NCI-H146 (cell line): Measurements from ENCODE around the gene FAF2.
"Not testable (repeated sequence)": the region's sequence is repeated elsewhere in the genome, so short reads cannot be mapped to it uniquely, and the experiment has no call there.

Experiments
- DNase-seq: peaks from one replicate; lab custom pipeline; 2025; lab: John Stamatoyannopoulos, UW

The FAF2 gene

DNA sequence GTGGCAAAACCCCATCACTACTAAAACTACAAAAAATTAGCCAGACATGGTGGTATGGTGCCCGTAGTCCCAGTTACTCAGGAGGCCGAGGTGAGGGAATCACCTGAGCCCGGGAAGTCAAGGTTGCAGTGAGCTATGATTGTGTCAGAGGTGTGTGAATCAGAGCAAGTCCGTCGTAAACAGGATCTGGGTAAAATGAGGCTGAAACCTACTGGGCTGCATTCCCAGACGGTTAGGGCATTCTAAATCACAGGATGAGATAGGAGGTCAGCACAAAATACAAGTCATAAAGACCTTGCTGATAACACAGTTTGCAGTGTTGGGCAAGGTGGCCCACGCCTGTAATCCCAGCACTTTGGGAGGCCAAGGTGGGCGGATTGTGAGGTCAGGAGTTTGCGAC is 29.9 kb upstream of the FAF2 start:
- DNase-seq = no peak

DNA sequence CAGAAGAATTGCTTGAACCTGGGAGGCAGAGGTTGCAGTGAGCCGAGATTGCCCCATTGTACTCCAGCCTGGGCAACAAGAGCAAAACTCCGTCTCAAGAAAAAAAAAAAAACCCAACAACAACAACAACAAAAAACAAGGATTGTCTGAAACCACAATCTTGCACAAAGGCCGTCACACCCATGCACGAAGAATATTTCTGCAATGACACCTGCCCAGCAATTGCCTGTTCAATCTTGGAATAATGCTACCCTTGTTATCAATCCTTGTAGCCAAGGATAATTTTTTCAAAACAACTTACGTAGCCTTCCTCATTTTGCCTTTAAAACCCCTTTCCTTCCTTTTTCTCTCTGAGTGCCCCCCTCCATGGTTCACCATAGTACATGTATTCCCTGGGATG is 28.1 kb upstream of the FAF2 start:
- DNase-seq = no peak

DNA sequence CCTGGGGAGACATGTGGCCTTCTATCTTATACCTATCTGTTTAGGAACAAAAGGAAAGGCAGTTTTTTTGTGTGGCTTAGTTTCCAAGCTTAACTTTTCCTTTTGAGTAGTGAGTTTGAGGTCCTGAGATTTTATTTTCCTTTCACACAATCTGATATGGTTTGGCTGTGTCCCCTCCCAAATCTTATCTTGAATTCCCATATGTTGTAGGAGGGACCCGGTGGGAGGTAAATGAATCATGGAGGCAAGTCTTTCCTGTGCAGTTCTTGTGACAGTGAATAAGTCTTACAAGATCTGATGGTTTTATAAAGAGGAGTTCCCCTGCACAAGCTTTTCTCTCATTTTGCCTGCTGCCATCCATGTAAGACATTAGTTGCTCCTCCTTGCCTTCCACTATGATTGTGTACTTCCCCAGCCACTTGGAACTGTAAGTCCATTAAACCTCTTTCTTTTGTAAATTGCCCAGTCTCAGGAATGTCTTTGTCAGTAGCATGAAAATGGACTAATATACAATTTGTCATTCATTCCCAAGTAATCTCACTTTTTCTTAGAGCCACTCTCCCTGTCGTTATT is 27.1 kb upstream of the FAF2 start:
- no peak for DNase-seq

DNA sequence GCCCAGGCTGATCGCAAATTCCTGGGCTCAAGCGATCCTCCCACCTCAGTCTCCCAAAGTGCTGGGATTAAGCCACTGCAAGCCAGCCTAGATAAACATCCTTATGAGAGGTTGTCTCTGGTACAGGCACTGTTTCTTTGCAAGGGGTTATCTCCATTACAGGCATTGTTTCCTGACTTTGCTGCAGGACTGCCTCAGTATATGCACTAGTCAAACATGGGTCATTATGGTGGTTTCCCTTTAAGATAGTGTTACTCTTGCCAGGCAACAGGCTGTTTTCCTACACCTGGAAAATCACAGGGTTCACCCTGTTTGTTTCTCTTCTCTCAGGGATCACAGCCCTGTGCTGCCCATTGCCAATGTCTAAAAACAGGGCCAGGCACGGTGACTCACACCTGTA is 24.0 kb upstream of the FAF2 start:
- no peak for DNase-seq

DNA sequence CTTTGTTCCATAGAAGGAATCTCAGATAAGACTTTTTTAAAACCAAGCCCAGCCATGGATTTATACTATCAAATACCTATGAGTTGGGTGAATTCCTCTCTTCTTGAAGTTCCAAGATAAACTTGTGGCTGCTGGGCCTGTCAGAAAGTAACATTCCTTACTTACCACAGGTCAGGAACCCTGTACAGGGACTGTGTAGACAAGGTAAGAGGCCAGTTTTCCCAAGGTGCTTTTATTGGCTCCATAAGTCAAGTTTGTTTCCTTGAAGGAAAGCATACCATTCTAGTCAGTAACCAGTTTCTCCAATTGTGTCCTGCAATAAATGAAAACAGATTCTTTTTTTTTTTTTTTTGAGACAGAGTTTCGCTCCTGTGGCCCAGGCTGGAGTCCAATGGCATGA is 23.0 kb upstream of the FAF2 start:
- no peak for DNase-seq

DNA sequence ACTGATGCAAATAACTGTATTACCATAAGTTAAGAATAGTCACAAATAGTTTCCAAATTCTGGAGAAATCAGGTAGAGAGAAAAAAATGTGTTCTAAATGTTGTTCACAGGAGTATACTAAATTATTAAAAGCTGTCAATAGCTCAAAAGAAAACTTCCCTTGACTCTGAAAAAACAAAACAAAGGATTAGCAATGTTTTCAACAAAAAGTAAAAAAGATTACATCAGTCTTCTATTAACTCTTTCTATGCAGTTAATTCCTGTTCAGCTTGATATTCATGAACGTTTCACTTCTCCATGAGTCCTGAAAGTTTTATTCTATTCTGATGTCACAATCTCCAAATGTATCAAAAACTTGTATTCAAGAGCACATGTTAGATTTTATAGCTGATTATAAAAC is 22.4 kb upstream of the FAF2 start:
- DNase-seq = no peak

DNA sequence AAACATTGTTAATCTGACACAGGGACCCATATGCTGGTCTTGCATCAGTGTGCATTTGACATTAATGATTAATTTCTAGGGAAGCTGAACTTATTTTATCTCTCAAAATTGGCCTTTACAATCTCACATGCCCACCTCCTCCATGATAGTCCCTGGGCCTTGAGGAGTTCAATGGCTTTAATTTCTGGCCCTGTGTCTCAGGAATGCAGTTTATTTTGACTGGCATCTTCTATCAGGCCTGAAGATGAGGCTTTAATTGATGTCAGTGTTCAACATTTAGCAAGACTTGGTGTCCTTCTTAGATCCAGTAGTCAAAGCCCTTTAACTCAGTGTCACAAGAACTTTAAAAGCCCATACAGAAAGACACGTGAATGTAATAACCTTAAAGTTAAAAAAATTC is 21.3 kb upstream of the FAF2 start:
- no peak for DNase-seq

DNA sequence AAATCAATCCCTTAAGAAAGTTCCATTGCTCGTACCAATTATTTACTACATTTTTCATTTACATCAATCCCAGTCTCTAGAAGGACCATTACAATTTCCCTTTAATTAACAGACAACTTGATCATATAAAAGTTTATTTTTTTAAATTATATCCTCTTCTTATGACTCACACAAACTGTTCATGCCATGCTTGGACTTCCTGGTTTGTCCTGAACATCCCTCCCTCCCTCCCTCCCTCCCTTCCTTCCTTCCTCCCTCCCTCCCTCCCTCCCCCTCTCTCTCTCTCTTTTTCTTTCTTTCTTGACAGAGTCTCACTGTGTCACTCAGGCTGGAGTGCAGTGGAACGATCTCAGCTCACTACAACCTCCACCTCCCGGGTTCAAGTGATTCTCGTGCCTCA is 20.2 kb upstream of the FAF2 start:
- no peak for DNase-seq

DNA sequence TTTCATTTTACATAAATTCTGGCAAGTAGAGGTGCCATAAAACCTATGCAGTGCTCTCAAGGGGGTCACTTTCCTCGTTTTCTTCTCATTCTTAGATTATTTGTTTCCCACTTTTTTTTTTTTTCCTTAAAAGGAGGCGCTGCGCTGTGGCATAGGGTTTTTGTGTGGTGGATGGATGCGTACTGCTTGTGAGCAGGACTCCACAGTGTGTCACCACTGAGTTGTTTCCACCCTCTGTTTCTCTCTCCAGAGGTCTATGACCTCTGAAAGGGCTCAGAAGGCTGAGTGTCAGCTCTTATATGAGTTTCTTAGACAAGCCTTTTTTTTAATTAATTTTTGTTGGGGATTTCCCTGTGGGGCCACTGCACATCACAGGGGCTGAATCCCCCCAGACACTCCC is 18.2 kb upstream of the FAF2 start:
- DNase-seq = no peak

DNA sequence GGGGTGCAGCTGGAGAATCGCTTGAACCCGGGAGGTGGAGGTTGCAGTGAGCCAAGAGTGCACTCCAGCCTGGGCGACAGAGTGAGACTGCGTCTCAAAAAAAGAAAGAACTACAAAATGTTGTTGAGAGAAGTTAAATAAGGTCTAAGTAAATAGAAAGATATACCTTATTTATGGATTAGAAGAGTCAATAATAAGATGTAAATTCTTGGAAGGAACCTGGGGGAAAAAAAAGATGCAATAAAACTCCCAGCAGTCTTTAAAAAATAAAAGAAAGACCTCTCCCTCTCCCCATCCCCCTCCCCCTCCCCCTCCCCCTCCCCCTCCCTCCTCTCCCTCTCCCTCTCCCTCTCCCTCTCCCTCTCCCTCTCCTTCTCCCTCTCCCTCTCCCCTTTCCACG is 15.5 kb upstream of the FAF2 start:
- no peak for DNase-seq

DNA sequence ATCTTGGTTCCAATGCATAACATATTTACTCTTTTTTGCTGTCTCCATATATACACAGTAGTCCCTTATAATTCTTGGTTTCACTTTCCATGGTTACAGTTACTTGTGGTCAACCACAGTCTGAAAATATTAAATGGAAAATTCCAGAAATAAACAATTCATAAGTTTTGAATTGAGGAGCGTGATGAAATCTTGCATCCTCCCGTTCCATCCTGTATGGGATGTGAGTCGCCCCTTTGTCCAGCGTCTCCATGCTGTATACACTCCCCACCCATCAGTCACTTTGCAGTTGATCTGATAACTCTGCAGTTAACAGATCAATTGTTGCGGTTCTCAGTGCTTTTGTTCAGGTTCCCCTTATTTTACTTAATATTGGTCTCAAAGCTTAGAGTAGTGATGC is 11.5 kb upstream of the FAF2 start:
- DNase-seq = no peak

DNA sequence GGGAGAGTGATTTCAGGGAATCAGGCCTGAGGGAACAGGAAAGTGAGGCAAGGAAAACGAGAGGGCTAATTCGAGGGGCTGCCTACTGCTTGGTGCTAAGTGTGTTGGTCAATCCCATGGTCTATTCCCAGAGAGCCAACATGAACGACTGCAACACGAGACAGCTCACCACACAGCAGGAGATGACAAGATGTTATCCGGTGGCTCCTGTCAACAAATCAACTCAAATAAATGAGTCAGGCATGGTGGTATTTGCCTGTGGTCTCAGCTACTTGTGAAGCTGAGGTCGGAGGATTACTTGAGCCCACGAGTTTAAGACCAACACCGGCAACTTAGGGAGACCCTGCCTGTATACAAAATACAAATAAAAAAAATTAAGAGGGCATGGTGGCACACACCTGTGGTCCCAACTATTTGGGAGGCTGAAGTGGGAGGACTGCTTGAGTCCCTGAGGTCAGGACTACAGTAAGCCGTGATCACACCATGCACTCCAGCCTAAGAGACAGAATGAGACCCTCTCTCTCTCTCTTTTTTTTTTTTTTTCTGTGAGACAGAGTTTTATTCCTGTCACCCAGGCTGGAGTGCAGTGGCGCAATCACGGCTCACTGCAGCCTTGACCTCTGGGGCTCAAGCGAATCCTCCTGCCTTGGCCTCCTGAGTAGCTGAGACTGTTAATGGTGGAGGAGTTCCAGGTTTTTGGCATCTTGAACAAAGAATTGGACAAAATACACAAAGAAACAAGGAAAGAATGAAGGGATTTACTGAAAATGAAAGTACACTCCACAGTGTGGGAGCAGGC is 9.0 kb upstream of the FAF2 start:
- DNase-seq = no peak

DNA sequence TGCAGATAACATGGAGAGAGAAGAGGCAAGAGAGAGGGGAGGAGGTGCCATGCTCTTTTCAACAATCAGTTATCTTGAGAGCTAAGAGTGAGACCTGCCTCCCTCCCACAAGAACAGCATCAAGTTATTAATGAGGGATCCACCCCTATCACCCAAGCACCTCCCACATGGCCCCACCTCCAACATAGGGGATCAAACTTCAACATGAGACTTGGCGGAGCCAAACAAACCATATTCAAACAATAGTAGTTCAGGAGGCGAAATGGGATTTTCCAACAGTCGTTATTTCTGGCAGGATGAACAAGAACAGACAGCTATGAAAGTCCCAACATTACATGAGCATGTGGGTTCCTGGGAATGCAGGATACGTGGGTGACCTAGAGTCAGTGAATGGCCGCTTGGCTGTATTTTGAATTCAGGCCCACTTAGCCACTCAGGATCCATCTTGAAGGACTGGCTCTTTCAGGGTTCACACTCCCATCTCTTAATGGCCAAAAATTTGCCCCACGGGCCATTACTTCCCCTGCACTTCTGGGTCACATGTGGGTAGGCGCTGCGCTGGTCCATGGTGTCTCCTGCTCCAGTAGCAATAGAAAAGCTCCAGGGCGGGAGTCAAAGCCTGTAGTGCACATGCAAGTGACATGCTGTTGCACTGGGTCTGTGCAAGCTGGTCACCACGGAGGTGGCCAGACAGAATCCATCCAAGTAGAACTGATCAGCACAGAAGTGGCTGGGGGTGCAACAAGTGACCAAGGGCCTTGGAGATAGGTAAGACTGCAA is 7.1 kb upstream of the FAF2 start:
- no peak for DNase-seq

DNA sequence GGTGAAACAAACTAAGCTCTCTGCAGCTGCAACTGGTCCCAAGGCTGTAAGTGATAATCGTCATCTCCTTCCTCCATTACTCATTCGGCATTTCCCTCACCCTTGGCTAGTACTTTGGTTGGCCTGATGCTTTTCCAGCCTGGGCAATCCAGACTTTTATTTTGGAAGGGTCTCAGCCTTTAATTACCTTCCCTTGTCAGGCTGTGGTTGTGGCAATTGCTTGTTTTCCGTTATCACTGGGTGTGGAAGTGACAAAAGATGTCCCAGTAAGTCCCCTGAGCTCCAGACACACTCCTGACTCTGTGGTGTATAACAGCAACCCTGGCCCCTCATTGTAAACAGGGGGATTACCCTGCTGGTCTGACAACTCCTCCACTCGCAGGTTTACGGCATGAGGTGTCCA is 6.3 kb upstream of the FAF2 start:
- no peak for DNase-seq

DNA sequence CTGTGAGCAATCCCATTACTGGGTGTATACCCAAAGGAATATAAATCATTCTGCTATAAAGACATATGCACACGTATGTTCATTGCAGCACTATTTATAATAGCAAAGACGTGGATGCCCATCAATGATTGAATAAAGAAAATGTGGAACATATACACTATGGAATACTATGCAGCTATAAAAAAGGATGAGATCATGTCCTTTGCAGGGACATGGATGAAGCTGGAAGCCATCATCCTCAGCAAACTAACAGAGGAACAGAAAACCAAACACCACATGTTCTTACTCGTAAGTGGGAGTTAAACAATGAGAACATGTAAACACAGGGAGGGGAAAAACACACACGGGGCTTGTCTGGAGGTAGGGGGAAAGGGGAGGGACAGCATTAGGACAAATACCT is 5.3 kb upstream of the FAF2 start:
- not testable (repeated sequence) for DNase-seq

DNA sequence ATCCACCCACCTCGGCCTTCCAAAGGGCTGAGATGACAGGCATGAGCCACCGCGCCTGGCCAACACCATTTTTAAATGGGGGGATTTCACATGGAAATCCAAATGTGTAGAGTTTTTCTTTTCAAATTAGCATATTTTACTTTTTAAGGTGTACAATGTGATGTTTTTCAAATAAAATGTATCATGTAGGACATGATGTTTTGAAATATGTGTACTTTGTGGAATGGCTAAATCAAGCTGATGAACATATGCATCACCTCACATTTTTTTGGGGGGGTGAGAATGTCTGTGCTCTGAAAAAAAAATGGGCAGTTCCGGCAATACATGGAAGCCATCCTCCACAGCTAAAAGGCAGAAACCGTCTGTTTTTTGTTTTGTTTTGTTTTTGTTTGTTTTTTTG is 3.4 kb upstream of the FAF2 start:
- DNase-seq = no peak

DNA sequence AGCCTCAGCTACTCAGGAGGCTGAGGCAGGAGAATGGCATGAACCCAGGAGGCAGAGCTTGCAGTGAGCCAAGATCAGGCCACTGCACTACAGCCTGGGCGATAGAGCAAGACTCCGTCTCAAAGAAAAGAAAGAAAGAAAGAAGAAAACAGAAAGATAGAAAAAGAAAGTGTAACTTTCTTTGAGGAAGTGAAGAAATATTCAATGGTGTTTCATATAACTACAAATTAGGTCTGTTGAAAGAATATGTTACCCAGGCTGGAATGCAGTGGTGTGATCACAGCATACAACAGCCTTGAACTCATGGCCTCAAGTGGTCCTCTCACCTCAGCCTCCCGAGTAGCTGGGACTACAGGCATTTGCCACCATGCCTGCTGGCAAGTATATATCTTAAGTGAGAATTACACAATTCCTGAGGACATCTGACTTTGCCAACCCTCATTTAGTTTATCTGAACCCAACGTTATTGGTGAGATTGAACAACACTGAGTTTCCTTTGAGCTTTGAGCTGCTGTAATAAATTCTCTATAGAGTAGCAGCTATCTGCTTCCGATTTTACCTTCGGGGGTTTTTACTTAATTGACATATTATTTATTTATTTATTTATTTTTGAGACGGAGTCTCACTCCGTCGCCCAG is 2.0 kb upstream of the FAF2 start:
- DNase-seq = no peak

DNA sequence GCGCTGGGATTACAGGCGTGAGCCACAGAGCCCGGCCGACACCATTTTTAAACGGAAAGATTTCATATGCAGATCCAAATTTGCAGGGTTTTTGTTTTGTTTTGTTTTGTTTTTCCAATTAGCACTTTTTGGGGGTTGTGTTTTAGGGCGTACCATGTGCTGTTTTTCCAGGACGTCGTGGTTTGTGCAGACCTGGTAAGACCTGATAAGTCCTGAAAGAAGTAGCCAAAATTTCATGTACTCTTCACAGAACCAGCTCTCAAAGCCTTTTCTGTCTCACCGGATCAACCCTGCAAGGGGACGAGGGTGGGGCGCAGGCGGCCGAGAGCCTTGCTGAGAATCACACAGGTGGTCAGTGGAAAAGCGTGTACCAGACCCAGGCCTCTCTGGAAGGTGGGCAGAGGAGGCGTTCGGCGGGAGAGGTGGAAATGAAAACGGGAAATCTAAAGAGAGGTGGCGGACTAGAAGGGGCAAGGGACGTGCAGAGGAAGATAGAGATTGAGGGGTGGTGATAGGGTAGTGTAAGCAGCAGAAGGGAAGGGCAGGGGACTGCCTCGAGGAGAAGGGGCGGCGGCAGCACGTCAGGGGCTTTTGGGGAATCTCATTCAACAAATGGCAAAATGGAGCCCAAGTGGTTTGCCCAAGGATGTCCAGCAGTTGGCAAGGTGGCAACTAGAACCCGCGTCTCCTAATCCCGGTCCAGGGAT is 1.1 kb upstream of the FAF2 start:
- no peak for DNase-seq

DNA sequence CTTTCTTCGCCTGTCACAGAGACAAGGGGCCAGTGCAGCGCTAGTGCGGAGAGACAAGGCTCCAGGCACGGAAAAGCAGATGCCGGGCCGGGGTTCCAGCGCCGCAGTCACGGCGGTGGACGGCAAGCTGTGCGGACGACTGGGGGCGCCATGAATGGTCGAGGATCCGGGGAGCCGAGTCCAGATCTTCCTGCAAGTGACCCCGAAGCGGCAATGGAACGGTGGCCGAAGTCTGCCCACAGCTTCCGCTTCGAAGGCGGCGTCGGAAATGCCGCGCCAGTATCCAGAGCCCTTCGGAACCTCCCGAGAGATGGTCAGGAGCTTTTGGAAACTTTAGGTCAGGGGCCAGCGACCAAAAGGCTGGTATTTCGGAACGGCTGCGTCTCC is 601 bp upstream of the FAF2 start:
- DNase-seq = peak; percentile 52

DNA sequence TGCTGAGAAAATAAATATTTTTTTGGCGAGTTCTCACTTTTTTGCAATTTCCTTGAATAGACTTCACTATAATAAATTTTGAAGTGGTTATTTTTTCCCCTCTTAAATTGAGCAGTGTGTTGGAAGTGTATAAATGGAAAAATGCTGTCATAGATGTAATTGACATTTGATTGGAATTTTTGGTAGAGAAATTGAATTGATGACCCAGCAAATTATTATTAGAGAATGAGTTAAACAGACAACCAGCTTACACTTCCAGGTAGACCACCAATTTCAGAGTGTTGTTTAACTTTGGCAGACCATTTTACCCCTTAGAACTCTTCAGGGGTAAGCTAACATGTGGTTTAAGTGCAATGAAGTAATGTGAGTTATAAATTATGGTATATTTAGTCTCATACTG is 1.9 kb downstream of the FAF2 start:
- DNase-seq = no peak

DNA sequence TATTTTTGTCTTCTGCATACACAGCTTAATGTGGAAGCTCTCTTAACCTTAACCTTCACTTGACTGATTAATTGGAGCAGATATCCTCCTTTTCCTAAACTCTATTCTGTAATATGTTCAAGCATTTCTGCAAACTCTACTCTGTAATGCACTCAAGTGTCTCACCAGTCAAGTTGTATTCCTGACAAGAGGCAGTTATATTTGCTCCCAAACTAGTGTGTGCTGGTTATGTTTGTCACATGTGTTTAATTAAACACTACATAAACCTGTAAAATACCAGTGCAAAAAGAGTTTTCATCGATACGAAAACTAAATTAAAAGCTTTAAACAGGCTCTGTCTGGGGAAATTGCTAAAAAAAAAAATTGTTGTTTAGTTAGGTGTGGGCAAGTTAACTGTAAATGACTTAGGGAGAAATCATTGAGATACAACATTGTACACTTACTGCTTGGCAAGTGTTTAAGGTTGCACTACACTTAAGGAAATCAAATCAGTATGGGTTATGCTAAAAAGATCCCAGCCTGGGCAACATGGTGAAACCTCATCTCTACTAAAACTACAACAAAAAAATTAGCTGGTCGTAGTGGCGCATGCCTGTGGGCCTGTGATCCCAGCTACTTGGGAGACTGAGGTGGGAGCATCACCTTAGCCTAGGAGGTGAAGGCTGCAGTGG is 6.7 kb downstream of the FAF2 start:
- no peak for DNase-seq
